RWPE2 (cell line): ENCODE results near the gene TAF4.
"Not testable (repeated sequence)": the region's sequence is repeated elsewhere in the genome, so short reads cannot be mapped to it uniquely, and the experiment has no call there.

Source experiments
- ATAC-seq: fragments of 200-7000 bp; cut with Tn5 transposase; 3 replicates; pipeline ENCODE4 v1.9.1; 2021; ENCODE audit warnings: low read depth
- DNase-seq: peaks from one replicate; pipeline ENCODE4 v3.0.0-alpha.2; 2020; ENCODE audit warnings: low spot score
- H3K27ac ChIP-seq: fragments of 450-650 bp; 2 replicates; pipeline ENCODE4 v1.5.1; 2017; ENCODE audit warnings: mild to moderate bottlenecking; ENCODE audit not compliant: poor library complexity, severe bottlenecking
- H3K27me3 ChIP-seq: fragments of 250-450 bp; sonication (Bioruptor Pico); 2 replicates; pipeline ENCODE4 v1.5.1; 2021; ENCODE audit warnings: mild to moderate bottlenecking, moderate library complexity; ENCODE audit not compliant: insufficient read depth, poor library complexity, severe bottlenecking
- H3K36me3 ChIP-seq: fragments of 250-450 bp; sonication (Bioruptor Pico); 2 replicates; pipeline ENCODE4 v1.5.1; 2020; ENCODE audit warnings: low read depth, mild to moderate bottlenecking, moderate library complexity
- H3K4me1 ChIP-seq: fragments of 250-450 bp; sonication (Bioruptor Pico); 2 replicates; pipeline ENCODE4 v1.5.1; 2021; ENCODE audit warnings: mild to moderate bottlenecking, moderate library complexity; ENCODE audit not compliant: insufficient read depth, poor library complexity, severe bottlenecking
- H3K4me3 ChIP-seq: fragments of 250-450 bp; sonication (Bioruptor Pico); 2 replicates; pipeline ENCODE4 v1.5.1; 2021; ENCODE audit warnings: mild to moderate bottlenecking, moderate library complexity; ENCODE audit not compliant: severe bottlenecking
- H3K9me3 ChIP-seq: fragments of 250-450 bp; sonication (Bioruptor Pico); 2 replicates; pipeline ENCODE4 v1.5.1; 2021; ENCODE audit warnings: mild to moderate bottlenecking, moderate library complexity; ENCODE audit not compliant: severe bottlenecking
- CTCF ChIP-seq: fragments of 450-650 bp; IDR thresholded peaks from one replicate; pipeline ENCODE4 v1.5.1; 2017; ENCODE audit warnings: mild to moderate bottlenecking, moderate library complexity; ENCODE audit not compliant: poor library complexity, severe bottlenecking

The TAF4 gene

GRCh38 chr20:61950641-61951071 is 115.0 kb downstream of the TAF4 start:
- H3K27ac ChIP-seq = no peak overlapping the region
- H3K36me3 ChIP-seq = no peaks in the 10 kb centered on the region
- no peaks in the 10 kb centered on the region for H3K4me1 ChIP-seq
- ATAC-seq (peak; percentile 32), DNase-seq (peak; percentile 81)
- H3K9me3 ChIP-seq = no peaks in the 10 kb centered on the region
- no peak for TF ChIP-seq CTCF
- H3K27me3 ChIP-seq = peaks cover 32% of the 10 kb centered on the region
- no peak overlapping the region for H3K4me3 ChIP-seq

GRCh38 chr20:61949714-61950640 is 115.7 kb downstream of the TAF4 start:
- no peak for TF ChIP-seq CTCF
- Histone ChIP-seq H3K9me3 (no peaks in the 10 kb centered on the region), H3K4me3 (no peak overlapping the region), H3K27ac (no peak overlapping the region), H3K36me3 (no peaks in the 10 kb centered on the region), H3K27me3 (peaks cover 26% of the 10 kb centered on the region), H3K4me1 (no peaks in the 10 kb centered on the region)
- DNase-seq (peak; percentile 80), ATAC-seq (peak; percentile 27)

- peak; percentile 77 for DNase-seq
- H3K9me3 ChIP-seq = no peaks in the 10 kb centered on the region
- peaks cover 19% of the 10 kb centered on the region for H3K27me3 ChIP-seq
- no peaks in the 10 kb centered on the region for H3K36me3 ChIP-seq
- no peaks in the 10 kb centered on the region for H3K4me1 ChIP-seq
- no peak for TF ChIP-seq CTCF
- ATAC-seq = peak; percentile 17
- no peak overlapping the region for H3K27ac ChIP-seq
- no peak overlapping the region for H3K4me3 ChIP-seq
Measured at GRCh38 chr20:61949363-61949713, 116.3 kb downstream of the TAF4 start.

GRCh38 chr20:61948586-61949362 is 116.9 kb downstream of the TAF4 start:
- H3K4me1 ChIP-seq = no peaks in the 10 kb centered on the region
- TF ChIP-seq CTCF = no peak
- peak; percentile 68 for DNase-seq

GRCh38 chr20:61948056-61948455 is 117.6 kb downstream of the TAF4 start:
- H3K4me1 ChIP-seq, H3K27ac ChIP-seq, H3K9me3 ChIP-seq, H3K4me3 ChIP-seq, H3K27me3 ChIP-seq, ATAC-seq, H3K36me3 ChIP-seq: not testable (repeated sequence)
- peak; percentile 73 for DNase-seq

More at GRCh38 chr20:61948586-61949362, 116.9 kb downstream of the TAF4 start:
- Histone ChIP-seq H3K36me3 (no peaks in the 10 kb centered on the region), H3K4me3 (no peak overlapping the region), H3K9me3 (no peaks in the 10 kb centered on the region), H3K27me3 (peaks cover 14% of the 10 kb centered on the region), H3K27ac (no peak overlapping the region)
- ATAC-seq = no peak

- not testable (repeated sequence) for H3K4me1 ChIP-seq, ATAC-seq, H3K4me3 ChIP-seq, H3K9me3 ChIP-seq, H3K36me3 ChIP-seq, H3K27me3 ChIP-seq, H3K27ac ChIP-seq
- DNase-seq = peak; percentile 50
Measured at GRCh38 chr20:61945495-61945894, 120.2 kb downstream of the TAF4 start.

GRCh38 chr20:61944967-61945366 is 120.7 kb downstream of the TAF4 start:
- not testable (repeated sequence) for ATAC-seq, H3K4me1 ChIP-seq, H3K36me3 ChIP-seq, H3K27ac ChIP-seq, H3K4me3 ChIP-seq, H3K9me3 ChIP-seq, H3K27me3 ChIP-seq
- peak; percentile 59 for DNase-seq
